Measurements from ENCODE around the gene TUSC2. TPM values are rescaled to one million over a fixed set of nuclear protein-coding genes. Genes with fewer than 3 reads are reported as not detected.

The TUSC2 gene
- total and polyA plus RNA-seq, 10 of the 15 experiments (the other 5 are each of a cell fraction or from before 2014, with no cell fraction given), result 4.0 to 73.8 (median 34.3) TPM

DNA sequence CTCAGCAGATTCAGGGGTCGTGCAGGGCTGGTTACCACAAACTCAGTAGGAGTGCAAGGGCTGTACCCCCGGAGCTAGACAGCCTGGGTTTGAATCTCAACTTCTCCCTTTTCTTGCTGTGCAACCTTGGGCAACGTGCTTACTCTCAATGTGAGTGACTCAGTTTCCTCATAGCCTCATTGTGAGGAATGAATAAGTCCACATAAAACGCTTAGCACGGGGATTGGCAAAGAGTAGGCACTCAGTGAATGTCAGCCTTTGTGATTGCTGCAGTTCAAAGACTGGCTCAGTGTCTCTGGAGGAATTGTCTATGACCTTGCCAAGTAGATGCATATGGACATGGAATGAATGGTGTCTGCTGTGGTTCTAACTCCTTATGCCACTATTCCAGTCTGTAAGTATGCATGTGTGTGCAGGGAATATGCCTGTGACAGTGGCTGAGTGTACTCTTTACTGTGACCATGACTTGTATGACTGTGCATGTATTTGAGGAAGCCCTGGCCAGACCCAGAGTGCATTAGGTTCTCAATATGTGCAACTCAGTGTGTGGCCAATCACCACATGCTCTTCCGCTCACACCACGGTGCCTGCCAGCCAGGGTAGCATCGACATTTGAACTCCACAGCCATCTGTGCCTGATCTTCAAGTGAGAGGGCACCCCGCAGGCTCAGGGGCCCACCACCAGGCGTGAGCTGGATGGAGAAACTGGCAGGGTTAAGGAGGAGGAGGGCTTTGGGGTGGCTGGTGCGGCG lies 27.9 kb downstream of the TUSC2 start:
- ATAC-seq, result peak; percentile 21
- WGBS (ENCODE audit: insufficient coverage, insufficient replicate concordance, low lambda C conversion rate, missing lambda C conversion rate), result 51% methylated on average over 12 of the region's 12 CpGs
- DNase-seq (ENCODE audit: low read depth, low spot score), result no peak
- ChIA-PET CTCF (interaction anchor here (0.7 to 3.5 kb wide), 12 partner anchors 18 to 242 kb away, joined by 3 to 22 read pairs (median 6); partner anchors contain the start of gene TUSC2), RAD21 (ENCODE audit: unreplicated experiment) (interaction anchor here (0.7 to 2.2 kb wide), 8 partner anchors 10 to 53 kb away, joined by 3 to 15 read pairs (median 6); partner anchors contain the start of genes CYB561D2, NPRL2 and TUSC2), POLR2A (interaction anchor here (0.5 to 2.7 kb wide), 15 partner anchors 9 to 830 kb away, joined by 3 to 30 read pairs (median 5); partner anchors contain the start of genes CYB561D2, DAG1, NPRL2 and RASSF1), SMC1A (ENCODE audit: uncharacterized antibody, unreplicated experiment) (interaction anchor here (0.7 to 2.3 kb wide), 7 partner anchors 17 to 72 kb away, joined by 3 to 9 read pairs (median 3); no protein-coding TSS in a partner anchor)
- intact Hi-C loops (cut with micrococcal nuclease; ENCODE audit: unreplicated experiment), result loop anchor here (1.0 to 5.0 kb wide), 2 partner anchors 21 to 37 kb away; no protein-coding TSS in a partner anchor
- Histone ChIP-seq H3K27ac (ENCODE audit: control insufficient read depth, insufficient read depth) (peak overlapping the region; percentile 68), H2AFZ (ENCODE audit: control insufficient read depth, low read depth, low read length) (peak overlapping the region; percentile 73), H3K9ac (ENCODE audit: control insufficient read depth, insufficient read depth, low read length) (peak overlapping the region; percentile 64), H3K9me3 (replicated peaks; ENCODE audit: control insufficient read depth, insufficient read depth, low read length) (no peaks in the 10 kb centered on the region), H3K4me3 (peak overlapping the region; percentile 79), H3K4me1 (ENCODE audit: control insufficient read depth, insufficient read depth, low read length) (peaks cover 4% of the 10 kb centered on the region), H4K20me1 (ENCODE audit: control insufficient read depth, insufficient read depth) (no peaks in the 10 kb centered on the region), H3K36me3 (ENCODE audit: control insufficient read depth in 2 of 2, insufficient read depth in 2 of 2, low read length in 1 of 2) (no peaks in the 10 kb centered on the region), H3K4me2 (ENCODE audit: control insufficient read depth, insufficient read depth) (peak overlapping the region; percentile 90), H3K79me2 (ENCODE audit: control insufficient read depth, insufficient read depth, low read length) (peaks cover 2% of the 10 kb centered on the region; the same call in 1 of the 2 replicates), H3K27me3 (replicated peaks in 1 of 2; ENCODE audit: control insufficient read depth in 2 of 2, insufficient read depth in 2 of 2, low read length in 1 of 2) (no peaks in the 10 kb centered on the region)
- peak; percentile 35 for FAIRE-seq
- TF ChIP-seq SRF (IDR thresholded peaks at IDR 0.05; ENCODE audit: low read depth in 2 of 2, low read length in 2 of 2) (no peak), SPI1 (IDR thresholded peaks at IDR 0.05; ENCODE audit: borderline replicate concordance, insufficient read depth, low read depth, low read length) (peak; percentile 35; the same call in 1 of the 2 replicates)
- TSS peak; percentile 91 for BruUV-seq (replicated peaks)
- in situ Hi-C loops (cut with MboI), result no loop called here

DNA sequence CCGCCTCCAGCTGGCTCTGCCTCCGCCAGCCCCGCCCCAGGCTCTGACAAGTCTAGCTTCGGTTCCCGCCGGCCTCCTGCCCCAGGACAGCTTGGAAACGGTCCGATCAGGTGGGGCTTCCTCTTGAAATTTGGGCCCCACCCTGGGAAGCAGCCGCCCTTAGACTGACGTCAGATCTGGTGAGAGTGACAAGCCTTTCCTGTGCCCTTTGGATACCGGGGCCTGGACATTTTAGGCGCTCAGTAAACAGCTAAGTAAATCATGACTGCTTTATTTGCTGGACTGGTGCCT lies 28.4 kb downstream of the TUSC2 start:
- intact Hi-C loops (cut with micrococcal nuclease; ENCODE audit: unreplicated experiment), result loop anchor here (1.0 to 5.0 kb wide), 2 partner anchors 22 to 38 kb away; no protein-coding TSS in a partner anchor
- under 1% methylated on average over 12 of the region's 12 CpGs for WGBS (ENCODE audit: insufficient coverage, insufficient replicate concordance, low lambda C conversion rate, missing lambda C conversion rate)
- no peak for FAIRE-seq

More for the DNA sequence above, 28.4 kb downstream of the TUSC2 start:
- Histone ChIP-seq H3K79me2 (ENCODE audit: control insufficient read depth, insufficient read depth, low read length) (peaks cover 2% of the 10 kb centered on the region; the same call in 1 of the 2 replicates), H3K4me2 (ENCODE audit: control insufficient read depth, insufficient read depth) (peak overlapping the region; percentile 90), H3K27me3 (replicated peaks in 1 of 2; ENCODE audit: control insufficient read depth in 2 of 2, insufficient read depth in 2 of 2, low read length in 1 of 2) (no peaks in the 10 kb centered on the region), H3K4me1 (ENCODE audit: control insufficient read depth, insufficient read depth, low read length) (peaks cover 4% of the 10 kb centered on the region), H3K36me3 (ENCODE audit: control insufficient read depth in 2 of 2, insufficient read depth in 2 of 2, low read length in 1 of 2) (no peaks in the 10 kb centered on the region), H2AFZ (ENCODE audit: control insufficient read depth, low read depth, low read length) (peak overlapping the region; percentile 73), H3K9me3 (replicated peaks; ENCODE audit: control insufficient read depth, insufficient read depth, low read length) (no peaks in the 10 kb centered on the region), H4K20me1 (ENCODE audit: control insufficient read depth, insufficient read depth) (no peaks in the 10 kb centered on the region), H3K4me3 (peak overlapping the region; percentile 79), H3K9ac (ENCODE audit: control insufficient read depth, insufficient read depth, low read length) (peak overlapping the region; percentile 64), H3K27ac (ENCODE audit: control insufficient read depth, insufficient read depth) (peak overlapping the region; percentile 68)
- in situ Hi-C loops (cut with MboI), result no loop called here
- ChIA-PET POLR2A (interaction anchor here (0.5 to 2.7 kb wide), 15 partner anchors 9 to 829 kb away, joined by 3 to 30 read pairs (median 5); partner anchors contain the start of genes CYB561D2, DAG1, NPRL2 and RASSF1), CTCF (interaction anchor here (0.7 to 3.5 kb wide), 12 partner anchors 19 to 243 kb away, joined by 3 to 22 read pairs (median 5); partner anchors contain the start of gene TUSC2), RAD21 (ENCODE audit: unreplicated experiment) (interaction anchor here (0.7 to 2.2 kb wide), 8 partner anchors 11 to 53 kb away, joined by 3 to 15 read pairs (median 6); partner anchors contain the start of genes CYB561D2, NPRL2 and TUSC2), SMC1A (ENCODE audit: uncharacterized antibody, unreplicated experiment) (interaction anchor here (0.7 to 2.3 kb wide), 7 partner anchors 17 to 72 kb away, joined by 3 to 9 read pairs (median 3); no protein-coding TSS in a partner anchor)
- DNase-seq (ENCODE audit: low read depth, low spot score) (no peak), ATAC-seq (no peak)
- no TSS peak for BruUV-seq (replicated peaks)
- TF ChIP-seq, protein P1, sequence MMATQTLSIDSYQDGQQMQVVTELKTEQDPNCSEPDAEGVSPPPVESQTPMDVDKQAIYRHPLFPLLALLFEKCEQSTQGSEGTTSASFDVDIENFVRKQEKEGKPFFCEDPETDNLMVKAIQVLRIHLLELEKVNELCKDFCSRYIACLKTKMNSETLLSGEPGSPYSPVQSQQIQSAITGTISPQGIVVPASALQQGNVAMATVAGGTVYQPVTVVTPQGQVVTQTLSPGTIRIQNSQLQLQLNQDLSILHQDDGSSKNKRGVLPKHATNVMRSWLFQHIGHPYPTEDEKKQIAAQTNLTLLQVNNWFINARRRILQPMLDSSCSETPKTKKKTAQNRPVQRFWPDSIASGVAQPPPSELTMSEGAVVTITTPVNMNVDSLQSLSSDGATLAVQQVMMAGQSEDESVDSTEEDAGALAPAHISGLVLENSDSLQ (IDR thresholded peaks at IDR 0.05), result peak; percentile 78
- 0 out of 2 replicates have a peak, but pooled peaks have one; percentile 19 for TF ChIP-seq SIN3A (IDR thresholded peaks at IDR 0.05; ENCODE audit: low read depth, low read length)
- 0 out of 2 replicates have a peak, but pooled peaks have one; percentile 6 for TF ChIP-seq SPI1 (IDR thresholded peaks at IDR 0.05; ENCODE audit: borderline replicate concordance, insufficient read depth, low read depth, low read length)
- TF ChIP-seq ATF7 (IDR thresholded peaks at IDR 0.05; ENCODE audit: low read depth), result 0 out of 2 replicates have a peak, but pooled peaks have one; percentile 42
- no peak for TF ChIP-seq EZH2 (IDR thresholded peaks at IDR 0.05; ENCODE audit: borderline replicate concordance, control insufficient read depth, low read depth, low read length)
- TF ChIP-seq RB1 (IDR thresholded peaks at IDR 0.05; ENCODE audit: borderline replicate concordance), result peak; percentile 27; the same call in 1 of the 2 replicates
- TF ChIP-seq, protein P2, sequence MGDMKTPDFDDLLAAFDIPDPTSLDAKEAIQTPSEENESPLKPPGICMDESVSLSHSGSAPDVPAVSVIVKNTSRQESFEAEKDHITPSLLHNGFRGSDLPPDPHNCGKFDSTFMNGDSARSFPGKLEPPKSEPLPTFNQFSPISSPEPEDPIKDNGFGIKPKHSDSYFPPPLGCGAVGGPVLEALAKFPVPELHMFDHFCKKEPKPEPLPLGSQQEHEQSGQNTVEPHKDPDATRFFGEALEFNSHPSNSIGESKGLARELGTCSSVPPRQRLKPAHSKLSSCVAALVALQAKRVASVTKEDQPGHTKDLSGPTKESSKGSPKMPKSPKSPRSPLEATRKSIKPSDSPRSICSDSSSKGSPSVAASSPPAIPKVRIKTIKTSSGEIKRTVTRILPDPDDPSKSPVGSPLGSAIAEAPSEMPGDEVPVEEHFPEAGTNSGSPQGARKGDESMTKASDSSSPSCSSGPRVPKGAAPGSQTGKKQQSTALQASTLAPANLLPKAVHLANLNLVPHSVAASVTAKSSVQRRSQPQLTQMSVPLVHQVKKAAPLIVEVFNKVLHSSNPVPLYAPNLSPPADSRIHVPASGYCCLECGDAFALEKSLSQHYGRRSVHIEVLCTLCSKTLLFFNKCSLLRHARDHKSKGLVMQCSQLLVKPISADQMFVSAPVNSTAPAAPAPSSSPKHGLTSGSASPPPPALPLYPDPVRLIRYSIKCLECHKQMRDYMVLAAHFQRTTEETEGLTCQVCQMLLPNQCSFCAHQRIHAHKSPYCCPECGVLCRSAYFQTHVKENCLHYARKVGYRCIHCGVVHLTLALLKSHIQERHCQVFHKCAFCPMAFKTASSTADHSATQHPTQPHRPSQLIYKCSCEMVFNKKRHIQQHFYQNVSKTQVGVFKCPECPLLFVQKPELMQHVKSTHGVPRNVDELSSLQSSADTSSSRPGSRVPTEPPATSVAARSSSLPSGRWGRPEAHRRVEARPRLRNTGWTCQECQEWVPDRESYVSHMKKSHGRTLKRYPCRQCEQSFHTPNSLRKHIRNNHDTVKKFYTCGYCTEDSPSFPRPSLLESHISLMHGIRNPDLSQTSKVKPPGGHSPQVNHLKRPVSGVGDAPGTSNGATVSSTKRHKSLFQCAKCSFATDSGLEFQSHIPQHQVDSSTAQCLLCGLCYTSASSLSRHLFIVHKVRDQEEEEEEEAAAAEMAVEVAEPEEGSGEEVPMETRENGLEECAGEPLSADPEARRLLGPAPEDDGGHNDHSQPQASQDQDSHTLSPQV (IDR thresholded peaks at IDR 0.05), result no peak
